Kidney tubule cell (primary cell): Measurements from ENCODE around the gene MKI67.
"Not testable (repeated sequence)": the region's sequence is repeated elsewhere in the genome, so short reads cannot be mapped to it uniquely, and the experiment has no call there.

Source experiments
- DNase-seq: peaks from one replicate; pipeline ENCODE4 v3.0.0-alpha.2; 2018; ENCODE audit warnings: low spot score

Gene MKI67

GRCh38 chr10:128109707-128110106 lies 16.5 kb downstream of the MKI67 start:
- no peak for DNase-seq

- no peak for DNase-seq
Measured at GRCh38 chr10:128105383-128105782, 20.8 kb downstream of the MKI67 start.

GRCh38 chr10:128103229-128103714 lies 23.0 kb downstream of the MKI67 start:
- DNase-seq: no peak

GRCh38 chr10:128102480-128103228 lies 23.6 kb downstream of the MKI67 start:
- DNase-seq: no peak

- no peak for DNase-seq
Measured at GRCh38 chr10:128101901-128102300, 24.3 kb downstream of the MKI67 start.

GRCh38 chr10:128099901-128100300 lies 26.3 kb downstream of the MKI67 start:
- DNase-seq: no peak

GRCh38 chr10:128098631-128099030 lies 27.6 kb downstream of the MKI67 start:
- DNase-seq: no peak

GRCh38 chr10:128097783-128098182 lies 28.4 kb downstream of the MKI67 start:
- no peak for DNase-seq

GRCh38 chr10:128096486-128097199 lies 29.6 kb downstream of the MKI67 start:
- DNase-seq: no peak

GRCh38 chr10:128095753-128096469 lies 30.3 kb downstream of the MKI67 start:
- no peak for DNase-seq

GRCh38 chr10:128095027-128095752 lies 31.0 kb downstream of the MKI67 start:
- no peak for DNase-seq

GRCh38 chr10:128094596-128094995 lies 31.6 kb downstream of the MKI67 start:
- not testable (repeated sequence) for DNase-seq

- DNase-seq: no peak
Measured at GRCh38 chr10:128092454-128092853, 33.8 kb downstream of the MKI67 start.

- no peak for DNase-seq
Measured at GRCh38 chr10:128091636-128092210, 34.5 kb downstream of the MKI67 start.

- DNase-seq: peak; percentile 31
Measured at GRCh38 chr10:128087884-128088709, 38.1 kb downstream of the MKI67 start.

- peak; percentile 17 for DNase-seq
Measured at GRCh38 chr10:128087146-128087883, 38.9 kb downstream of the MKI67 start.

- DNase-seq: no peak
Measured at GRCh38 chr10:128086003-128086863, 40.0 kb downstream of the MKI67 start.

GRCh38 chr10:128084991-128085390 lies 41.2 kb downstream of the MKI67 start:
- DNase-seq: no peak

GRCh38 chr10:128084364-128084763 lies 41.9 kb downstream of the MKI67 start:
- DNase-seq: no peak
